KMS-11 (cell line): ENCODE results near the gene ARHGEF17.

Experiments used
- H2AFZ ChIP-seq: fragments of 200-600 bp; sonication (generic); 2 replicates; pipeline ENCODE4 v1.6.1; 2016; ENCODE audit warnings: antibody characterized with exemption, mixed run types, low read depth
- H3K27ac ChIP-seq: fragments of 200-600 bp; sonication (generic); 2 replicates; pipeline ENCODE4 v1.6.1; 2016; ENCODE audit warnings: mild to moderate bottlenecking, mixed run types
- H3K27me3 ChIP-seq: fragments of 200-600 bp; sonication (generic); 2 replicates; pipeline ENCODE4 v1.6.1; 2017; ENCODE audit warnings: mild to moderate bottlenecking, low read depth, mixed run types, moderate library complexity; ENCODE audit not compliant: insufficient read depth
- H3K36me3 ChIP-seq: fragments of 200-600 bp; sonication (generic); 2 replicates; pipeline ENCODE4 v1.6.1; 2017; ENCODE audit warnings: mild to moderate bottlenecking, mixed run types; ENCODE audit not compliant: insufficient read depth
- H3K4me1 ChIP-seq: fragments of 200-600 bp; sonication (generic); 2 replicates; pipeline ENCODE4 v1.6.1; 2016; ENCODE audit warnings: mild to moderate bottlenecking, low read depth, mixed run types; ENCODE audit not compliant: poor library complexity, severe bottlenecking
- H3K4me2 ChIP-seq: fragments of 200-600 bp; sonication (generic); 2 replicates; pipeline ENCODE4 v1.7.0; 2016; ENCODE audit warnings: mild to moderate bottlenecking, mixed run types
- H3K4me3 ChIP-seq: fragments of 200-600 bp; sonication (generic); IDR thresholded peaks from 2 replicates; pipeline ENCODE4 v1.6.1; 2017; ENCODE audit warnings: low read depth, low read length, mixed read lengths; ENCODE audit not compliant: insufficient read depth
- H3K79me2 ChIP-seq: fragments of 200-600 bp; sonication (generic); 2 replicates; pipeline ENCODE4 v1.6.1; 2016; ENCODE audit warnings: low read depth, mixed run types; ENCODE audit not compliant: insufficient read depth
- H3K9ac ChIP-seq: fragments of 200-600 bp; sonication (generic); 2 replicates; pipeline ENCODE4 v1.6.1; 2016; ENCODE audit warnings: mild to moderate bottlenecking, mixed run types
- H4K20me1 ChIP-seq: fragments of 200-600 bp; sonication (generic); 2 replicates; pipeline ENCODE4 v1.6.1; 2016; ENCODE audit warnings: mild to moderate bottlenecking, mixed run types; ENCODE audit not compliant: insufficient read depth
- CTCF ChIP-seq: fragments of 200-600 bp; sonication (generic); conservative IDR thresholded peaks from 2 replicates; pipeline ENCODE4 v1.6.1; 2017; ENCODE audit warnings: low read depth, mild to moderate bottlenecking, antibody characterized with exemption, low read length, moderate library complexity, mixed read lengths

ARHGEF17 gene

GRCh38 chr11:73326929-73327811, 19.1 kb downstream of the ARHGEF17 start:
- Histone ChIP-seq H3K27ac (no peak overlapping the region), H3K4me2 (no peak overlapping the region), H3K4me1 (no peaks in the 10 kb centered on the region)

GRCh38 chr11:73327812-73328364, 19.8 kb downstream of the ARHGEF17 start:
- Histone ChIP-seq H3K4me2 (no peak overlapping the region), H3K27me3 (no peaks in the 10 kb centered on the region), H3K9ac (no peak overlapping the region), H3K36me3 (no peaks in the 10 kb centered on the region), H2AFZ (no peak overlapping the region), H3K4me1 (no peaks in the 10 kb centered on the region), H3K27ac (no peak overlapping the region), H4K20me1 (no peaks in the 10 kb centered on the region), H3K79me2 (no peaks in the 10 kb centered on the region), H3K4me3 (no peak overlapping the region)
- no peak for TF ChIP-seq CTCF

More at GRCh38 chr11:73326929-73327811, 19.1 kb downstream of the ARHGEF17 start:
- Histone ChIP-seq H3K79me2 (no peaks in the 10 kb centered on the region), H3K9ac (no peak overlapping the region), H4K20me1 (no peaks in the 10 kb centered on the region), H3K36me3 (no peaks in the 10 kb centered on the region), H3K27me3 (no peaks in the 10 kb centered on the region), H2AFZ (no peak overlapping the region), H3K4me3 (no peak overlapping the region)
- TF ChIP-seq CTCF, result no peak

- H3K36me3 ChIP-seq, result no peaks in the 10 kb centered on the region
- no peaks in the 10 kb centered on the region for H4K20me1 ChIP-seq
- H3K27ac ChIP-seq, result no peak overlapping the region
- no peaks in the 10 kb centered on the region for H3K79me2 ChIP-seq
- TF ChIP-seq CTCF, result no peak; the same call in 1 of the 2 replicates
- H3K27me3 ChIP-seq, result no peaks in the 10 kb centered on the region
- H3K4me2 ChIP-seq, result no peak overlapping the region
- no peak overlapping the region for H3K4me3 ChIP-seq
- H3K4me1 ChIP-seq, result peaks cover 3% of the 10 kb centered on the region
- no peak overlapping the region for H3K9ac ChIP-seq
- no peak overlapping the region for H2AFZ ChIP-seq
Measured at GRCh38 chr11:73330569-73331093, 22.6 kb downstream of the ARHGEF17 start.

GRCh38 chr11:73331138-73331916, 23.3 kb downstream of the ARHGEF17 start:
- Histone ChIP-seq H3K4me3 (no peak overlapping the region), H4K20me1 (no peaks in the 10 kb centered on the region), H2AFZ (no peak overlapping the region), H3K79me2 (no peaks in the 10 kb centered on the region), H3K4me1 (peaks cover 3% of the 10 kb centered on the region), H3K36me3 (no peaks in the 10 kb centered on the region), H3K9ac (no peak overlapping the region), H3K27ac (no peak overlapping the region), H3K27me3 (no peaks in the 10 kb centered on the region), H3K4me2 (no peak overlapping the region)
- no peak for TF ChIP-seq CTCF
